Dendritic cell treated with granulocyte-macrophage colony-stimulating factor and Interleukin-4, amounts not matched to agents 40 ng/mL and 50 ng/mL, for 4 days (primary cell): ENCODE data around the gene TMEM88.

Experiments
- H3K27ac Mint-ChIP-seq: one replicate; pipeline ENCODE4 v1.8.0; 2022; ENCODE audit warnings: mild to moderate bottlenecking, mixed read lengths
- H3K27me3 Mint-ChIP-seq: one replicate; pipeline ENCODE4 v1.8.0; 2022; ENCODE audit warnings: mild to moderate bottlenecking, mixed read lengths
- H3K36me3 Mint-ChIP-seq: one replicate; pipeline ENCODE4 v1.8.0; 2022; ENCODE audit warnings: low read depth, mixed read lengths
- H3K4me1 Mint-ChIP-seq: one replicate; pipeline ENCODE4 v1.8.0; 2022; ENCODE audit warnings: low read depth, mixed read lengths
- H3K4me3 Mint-ChIP-seq: one replicate; pipeline ENCODE4 v1.8.0; 2022; ENCODE audit warnings: mild to moderate bottlenecking, moderate library complexity, mixed read lengths
- H3K9me3 Mint-ChIP-seq: one replicate; pipeline ENCODE4 v1.8.0; 2022; ENCODE audit warnings: mixed read lengths
- intact Hi-C: fragments of 100-400 bp; cut with micrococcal nuclease; formaldehyde crosslinking; loops from one replicate; pipeline ENCODE4 v1.15.0; 2022

TMEM88 gene

DNA sequence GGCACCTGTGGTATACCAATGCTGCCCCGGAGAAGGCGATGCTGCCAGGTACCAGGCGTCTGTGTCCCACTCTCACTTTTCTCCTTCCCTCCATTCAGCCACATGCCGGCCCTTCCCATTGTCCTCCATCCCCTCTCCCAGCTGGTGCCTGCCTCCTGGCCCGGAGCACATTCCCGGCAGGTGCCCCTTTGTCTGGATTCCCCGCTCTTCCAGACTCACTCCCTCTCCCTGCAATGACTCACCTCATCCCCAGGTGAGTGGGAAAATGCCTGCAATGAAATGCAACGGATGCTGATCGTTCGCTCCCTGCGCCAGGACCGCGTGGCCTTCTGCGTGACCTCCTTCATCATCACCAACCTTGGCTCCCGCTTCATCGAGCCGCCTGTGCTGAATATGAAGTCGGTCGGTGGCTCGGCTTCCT is 31.3 kb upstream of the TMEM88 start:
- Mint-ChIP-seq H3K9me3 (no peaks in the 10 kb centered on the region), H3K4me3 (no peak overlapping the region), H3K4me1 (peaks cover 10% of the 10 kb centered on the region), H3K27me3 (peaks cover 29% of the 10 kb centered on the region), H3K36me3 (no peaks in the 10 kb centered on the region), H3K27ac (no peak overlapping the region)
- intact Hi-C loops, result loop anchor here (2.0 kb wide), 2 partner anchors 73 to 165 kb away; no protein-coding TSS in a partner anchor

DNA sequence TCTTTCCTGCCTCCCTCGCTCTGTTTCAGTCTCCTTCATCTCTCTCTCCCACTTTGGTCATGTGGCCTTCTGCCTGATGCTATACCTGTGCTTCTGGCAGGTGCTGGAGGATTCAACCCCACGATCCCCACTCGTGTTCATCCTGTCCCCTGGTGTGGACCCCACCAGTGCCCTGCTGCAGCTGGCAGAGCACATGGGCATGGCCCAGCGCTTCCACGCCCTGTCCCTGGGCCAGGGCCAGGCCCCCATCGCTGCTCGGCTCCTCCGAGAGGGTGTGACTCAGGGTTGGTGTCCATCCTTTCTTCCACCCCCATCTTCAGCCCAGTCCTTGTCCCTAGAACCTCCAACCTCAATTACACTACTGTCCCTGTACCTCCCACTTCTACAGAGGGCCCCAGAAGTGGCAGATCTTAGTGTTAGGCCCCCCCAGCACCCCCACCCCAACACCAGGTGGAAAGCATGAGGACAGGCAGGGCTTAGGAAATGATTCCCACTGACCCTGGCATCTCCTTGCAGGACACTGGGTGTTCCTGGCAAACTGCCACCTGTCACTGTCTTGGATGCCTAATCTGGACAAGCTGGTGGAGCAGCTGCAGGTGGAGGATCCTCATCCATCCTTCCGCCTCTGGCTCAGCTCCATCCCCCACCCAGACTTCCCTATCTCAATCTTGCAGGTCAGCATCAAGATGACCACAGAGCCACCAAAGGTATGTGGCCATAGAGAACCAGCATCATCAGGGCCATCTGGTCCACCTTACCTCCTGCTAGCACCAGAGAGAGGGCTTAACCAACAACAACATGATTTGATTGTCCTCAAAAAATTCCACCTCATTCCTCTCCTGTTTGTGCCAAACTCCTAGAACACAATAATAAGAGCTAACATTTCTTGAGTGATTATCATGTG is 30.6 kb upstream of the TMEM88 start:
- Mint-ChIP-seq H3K36me3 (no peaks in the 10 kb centered on the region), H3K4me1 (peaks cover 10% of the 10 kb centered on the region), H3K27me3 (peaks cover 28% of the 10 kb centered on the region), H3K4me3 (no peak overlapping the region), H3K9me3 (no peaks in the 10 kb centered on the region), H3K27ac (no peak overlapping the region)
- intact Hi-C loops, result no loop called here

DNA sequence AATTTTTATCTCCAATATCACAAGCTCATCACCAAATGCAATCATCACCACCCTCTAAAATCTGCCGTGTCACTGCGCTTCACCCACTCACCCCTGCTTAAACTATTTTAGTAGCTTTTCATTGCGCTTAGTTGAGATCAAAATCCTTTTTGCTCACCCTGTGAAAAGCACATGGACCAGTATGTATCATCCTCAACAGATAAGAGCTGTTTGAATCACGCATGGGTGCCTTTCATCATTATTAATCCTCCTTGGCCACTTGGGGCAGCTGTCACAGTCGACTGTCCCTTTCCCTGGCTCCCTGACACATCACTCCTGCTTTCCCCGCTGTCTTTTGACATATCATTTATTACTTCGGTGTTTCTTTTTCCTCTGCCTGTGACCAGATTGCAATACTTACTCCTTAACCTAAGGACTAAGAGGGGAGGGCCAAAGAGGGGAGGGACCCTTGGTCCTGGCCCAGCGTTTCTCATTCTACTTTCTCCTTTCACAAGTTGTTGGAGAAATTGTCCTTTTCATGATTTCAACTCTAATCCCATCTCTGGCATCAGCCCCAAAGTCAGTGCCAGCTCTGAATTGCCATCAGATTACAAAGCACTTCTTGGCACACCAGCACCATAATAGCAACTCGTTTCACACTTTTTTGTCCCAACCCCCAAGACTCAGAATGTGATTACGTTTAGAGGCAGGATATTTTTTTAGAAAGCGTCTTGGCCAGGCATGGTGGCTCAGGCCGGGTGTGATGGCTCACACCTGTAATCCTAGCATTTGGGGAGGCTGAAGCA is 29.5 kb upstream of the TMEM88 start:
- no peaks in the 10 kb centered on the region for H3K9me3 Mint-ChIP-seq
- H3K27ac Mint-ChIP-seq, result no peak overlapping the region
- H3K4me3 Mint-ChIP-seq, result no peak overlapping the region
- intact Hi-C loops, result no loop called here
- peaks cover 10% of the 10 kb centered on the region for H3K4me1 Mint-ChIP-seq
- H3K27me3 Mint-ChIP-seq, result peaks cover 27% of the 10 kb centered on the region
- no peaks in the 10 kb centered on the region for H3K36me3 Mint-ChIP-seq

DNA sequence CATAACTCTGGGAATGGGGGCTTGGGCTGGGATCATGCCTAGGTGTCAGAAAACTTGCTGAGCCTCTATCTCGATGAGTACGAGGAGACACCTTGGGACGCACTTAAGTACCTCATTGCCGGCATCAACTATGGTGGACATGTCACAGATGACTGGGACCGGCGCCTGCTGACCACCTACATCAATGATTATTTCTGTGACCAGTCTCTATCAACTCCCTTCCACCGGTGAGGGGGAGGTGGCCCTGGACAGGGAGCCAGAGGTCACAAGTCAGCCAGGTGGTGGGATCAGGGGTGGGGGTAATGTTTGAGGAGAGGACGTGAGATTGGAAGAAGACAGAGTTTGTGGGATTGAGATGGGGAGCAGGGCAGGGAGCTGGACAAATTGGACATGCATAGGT is 24.2 kb upstream of the TMEM88 start:
- Mint-ChIP-seq H3K4me1 (peaks cover 23% of the 10 kb centered on the region), H3K36me3 (peaks cover 18% of the 10 kb centered on the region), H3K27ac (no peak overlapping the region), H3K9me3 (no peaks in the 10 kb centered on the region), H3K27me3 (peaks cover 36% of the 10 kb centered on the region), H3K4me3 (no peak overlapping the region)
- intact Hi-C loops, result no loop called here

DNA sequence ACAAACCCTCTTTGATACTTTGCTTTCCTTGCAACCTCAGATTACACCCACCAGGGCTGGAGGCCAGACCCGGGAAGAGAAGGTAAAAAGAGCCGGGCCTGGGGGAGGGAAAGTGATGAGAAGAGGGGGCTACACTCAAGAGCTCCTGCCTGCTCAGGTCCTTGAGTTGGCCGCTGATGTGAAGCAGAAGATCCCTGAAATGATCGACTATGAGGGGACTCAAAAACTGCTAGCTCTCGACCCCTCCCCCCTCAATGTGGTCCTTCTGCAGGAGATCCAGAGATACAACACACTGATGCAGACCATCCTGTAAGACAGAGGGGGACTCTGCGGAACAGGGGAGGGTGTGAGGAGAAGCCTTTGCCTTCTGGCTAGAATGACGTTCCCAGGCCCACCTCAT is 23.6 kb upstream of the TMEM88 start:
- H3K4me1 Mint-ChIP-seq, result peaks cover 26% of the 10 kb centered on the region
- H3K4me3 Mint-ChIP-seq, result no peak overlapping the region
- peaks cover 36% of the 10 kb centered on the region for H3K27me3 Mint-ChIP-seq
- intact Hi-C loops, result no loop called here
- H3K9me3 Mint-ChIP-seq, result no peaks in the 10 kb centered on the region
- peaks cover 22% of the 10 kb centered on the region for H3K36me3 Mint-ChIP-seq
- no peak overlapping the region for H3K27ac Mint-ChIP-seq

DNA sequence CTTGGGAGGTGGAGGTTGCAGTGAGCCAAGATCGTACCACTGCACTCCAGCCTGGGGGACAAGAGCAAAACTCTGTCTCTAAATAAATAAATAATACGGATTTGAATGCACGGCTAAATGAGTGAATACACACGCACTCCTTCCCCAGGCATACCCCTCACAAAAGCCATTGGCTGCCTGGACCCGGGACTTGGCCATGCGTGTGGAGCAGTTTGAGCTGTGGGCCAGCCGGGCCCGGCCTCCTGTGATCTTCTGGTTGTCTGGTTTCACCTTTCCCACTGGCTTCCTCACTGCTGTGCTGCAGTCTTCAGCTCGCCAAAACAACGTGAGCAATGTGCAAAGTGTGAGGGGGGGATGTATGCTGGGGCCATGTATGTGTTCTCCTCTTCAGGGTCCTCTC is 22.4 kb upstream of the TMEM88 start:
- Mint-ChIP-seq H3K27ac (no peak overlapping the region), H3K4me1 (peaks cover 38% of the 10 kb centered on the region), H3K36me3 (peaks cover 24% of the 10 kb centered on the region), H3K9me3 (no peaks in the 10 kb centered on the region), H3K4me3 (no peak overlapping the region), H3K27me3 (peaks cover 27% of the 10 kb centered on the region)
- intact Hi-C loops, result no loop called here

DNA sequence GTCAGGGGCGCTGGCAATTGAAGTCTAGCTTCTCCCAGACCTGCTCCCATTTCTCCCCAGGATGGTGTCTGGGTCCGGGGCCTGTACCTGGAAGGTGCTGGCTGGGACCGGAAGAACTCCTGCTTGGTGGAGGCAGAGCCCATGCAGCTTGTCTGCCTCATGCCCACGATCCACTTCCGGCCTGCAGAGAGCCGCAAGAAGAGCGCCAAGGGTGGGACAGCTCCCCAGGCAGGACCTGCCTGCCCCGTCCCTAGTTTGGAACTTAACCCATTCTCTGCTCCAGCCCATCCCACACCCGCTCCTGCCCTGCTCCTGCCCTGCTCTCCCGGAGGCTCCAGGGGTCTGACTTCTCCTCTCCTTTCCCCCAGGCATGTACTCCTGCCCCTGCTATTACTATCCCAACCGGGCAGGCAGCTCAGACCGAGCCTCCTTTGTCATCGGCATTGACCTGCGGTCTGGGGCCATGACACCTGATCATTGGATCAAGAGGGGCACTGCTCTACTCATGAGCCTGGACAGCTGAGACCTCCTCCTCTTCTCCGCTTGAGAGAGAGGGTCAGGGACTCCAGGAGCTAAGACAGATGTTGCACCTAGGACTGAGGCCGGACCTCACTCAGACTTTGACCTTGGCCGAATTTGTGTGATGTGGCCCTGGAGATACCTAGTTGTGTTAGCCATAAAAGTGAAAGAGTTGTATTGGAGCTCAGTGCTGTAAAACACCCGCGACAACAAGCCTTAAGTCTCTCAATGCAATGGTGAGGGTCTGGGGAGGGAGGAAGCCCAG is 21.7 kb upstream of the TMEM88 start:
- Mint-ChIP-seq H3K4me1 (peaks cover 43% of the 10 kb centered on the region), H3K36me3 (peaks cover 24% of the 10 kb centered on the region), H3K27me3 (peaks cover 23% of the 10 kb centered on the region), H3K4me3 (peak overlapping the region; percentile 87), H3K9me3 (no peaks in the 10 kb centered on the region), H3K27ac (peak overlapping the region; percentile 98)
- intact Hi-C loops, result no loop called here

DNA sequence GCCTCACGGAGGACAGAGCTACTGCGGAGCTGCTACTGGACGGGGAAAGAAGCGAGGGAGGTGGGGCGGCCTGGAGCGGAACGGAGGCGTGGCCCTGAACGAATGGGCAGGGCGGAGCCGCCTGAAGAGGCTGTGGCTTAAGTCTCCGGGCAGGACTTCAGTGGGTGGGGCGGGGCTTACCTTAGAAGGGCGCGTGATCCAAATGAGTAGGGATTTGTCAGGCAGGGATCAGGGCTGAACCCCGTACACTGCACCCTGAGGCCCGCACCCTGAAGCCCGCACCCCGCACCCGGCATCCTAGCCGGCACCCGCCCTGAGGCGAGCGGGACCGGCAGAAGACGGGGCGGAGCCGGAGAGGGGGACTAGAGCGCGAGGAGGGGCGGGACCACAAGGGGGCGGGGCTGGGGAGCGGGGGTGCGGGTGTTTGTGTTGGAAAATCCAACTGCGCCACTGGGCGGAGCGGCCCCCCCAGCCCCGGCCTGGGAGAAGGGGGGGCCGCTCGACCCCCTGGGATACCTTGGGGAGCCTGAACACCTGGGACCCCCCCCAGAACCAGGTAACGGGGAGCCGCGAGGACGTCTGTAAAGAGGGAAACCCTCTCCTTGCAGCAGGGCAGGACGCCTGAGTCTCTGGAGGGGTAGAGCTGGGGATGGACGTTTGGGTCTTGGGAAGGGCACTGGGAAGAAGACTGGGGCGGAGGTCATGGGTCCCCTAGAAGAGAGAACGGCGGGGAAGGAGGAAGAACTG is 20.9 kb upstream of the TMEM88 start, which contains the start of gene KDM6B:
Gene KDM6B (plus strand): TSS at position 423 of the 747 bp plus-strand sequence. CDS start 11,338 bp downstream, outside the sequence.
- Mint-ChIP-seq H3K9me3 (no peaks in the 10 kb centered on the region), H3K27ac (peak within 1 kb of the TSS; percentile 98), H3K4me1 (peaks cover 51% of the 10 kb centered on the region), H3K36me3 (peaks cover 24% of the 10 kb centered on the region), H3K27me3 (peaks cover 23% of the 10 kb centered on the region), H3K4me3 (peak within 1 kb of the TSS; percentile 87)
- intact Hi-C loops, result loop anchor here (2.0 kb wide), 1 partner anchor 17 kb away; no protein-coding TSS in a partner anchor

DNA sequence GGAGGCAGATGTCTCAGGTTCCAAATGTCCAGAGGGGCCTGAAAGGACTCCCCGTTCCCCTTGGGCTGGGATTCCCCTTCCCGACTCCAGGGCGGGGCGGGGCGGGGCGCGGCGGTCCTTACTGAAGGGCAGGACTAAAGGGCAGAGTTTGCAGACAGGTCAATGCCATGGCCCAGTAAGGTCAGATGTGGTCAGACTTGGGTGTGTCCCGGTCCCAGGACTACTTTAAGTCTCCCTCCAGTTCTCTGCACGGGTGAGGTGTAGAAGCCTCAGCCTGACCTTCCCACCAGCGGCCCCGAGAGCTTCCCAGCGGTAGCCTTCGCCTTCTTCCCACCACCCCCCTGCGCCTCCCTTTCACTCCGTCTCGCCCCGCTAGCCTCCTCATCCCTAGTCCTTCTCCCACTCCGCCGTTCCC is 20.3 kb upstream of the TMEM88 start:
- Mint-ChIP-seq H3K27ac (peak overlapping the region; percentile 98), H3K4me1 (peaks cover 56% of the 10 kb centered on the region), H3K4me3 (peak overlapping the region; percentile 87), H3K27me3 (peaks cover 23% of the 10 kb centered on the region), H3K36me3 (peaks cover 24% of the 10 kb centered on the region), H3K9me3 (no peaks in the 10 kb centered on the region)
- intact Hi-C loops, result loop anchor here (2.0 kb wide), 1 partner anchor 16 kb away; no protein-coding TSS in a partner anchor

DNA sequence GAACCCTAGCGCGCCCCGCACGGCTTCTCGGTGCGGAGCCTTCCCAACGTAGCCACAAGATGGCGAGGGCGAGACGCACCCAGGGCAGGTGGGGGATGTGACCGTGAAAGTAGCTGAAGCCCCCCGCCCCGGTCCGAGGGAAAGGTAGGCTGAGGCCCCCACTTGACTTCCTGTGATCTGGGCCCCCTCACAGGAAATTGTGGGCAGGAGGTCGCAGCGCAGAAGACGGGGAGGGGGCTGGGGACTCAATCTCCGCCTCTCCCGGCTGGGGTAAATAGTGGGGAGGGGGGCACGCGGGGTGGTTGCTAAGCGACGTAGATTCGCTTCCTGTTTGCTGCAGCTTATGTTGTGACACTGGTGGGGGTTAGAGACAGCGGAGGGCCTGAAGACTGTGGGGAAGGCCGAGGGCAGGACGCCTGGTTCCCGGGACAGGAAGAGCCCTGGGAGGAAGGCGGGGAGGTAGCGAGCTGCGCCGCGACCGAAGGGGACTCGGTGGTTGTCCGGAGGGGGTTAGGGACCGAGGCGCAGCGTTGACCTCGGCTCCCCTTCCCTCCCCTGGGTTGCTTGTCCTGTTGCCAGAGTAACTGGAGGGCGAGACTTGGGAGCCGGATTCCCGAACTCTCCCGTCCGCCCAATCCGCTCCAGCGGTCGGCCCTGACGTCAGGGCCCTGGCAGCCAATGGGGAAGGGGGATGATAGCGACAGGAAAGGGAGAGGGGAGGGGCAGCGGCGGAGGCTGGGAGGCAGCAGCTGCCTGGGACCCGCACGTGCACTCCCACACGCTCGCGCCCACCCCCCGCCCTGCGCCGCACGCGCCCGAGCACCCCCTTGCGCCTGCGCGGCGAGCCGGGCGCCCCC is 19.7 kb upstream of the TMEM88 start:
- H3K36me3 Mint-ChIP-seq, result peaks cover 28% of the 10 kb centered on the region
- H3K9me3 Mint-ChIP-seq, result no peaks in the 10 kb centered on the region
- peaks cover 23% of the 10 kb centered on the region for H3K27me3 Mint-ChIP-seq
- H3K4me1 Mint-ChIP-seq, result peaks cover 62% of the 10 kb centered on the region
- intact Hi-C loops, result loop anchor here (1.0 to 2.0 kb wide), 2 partner anchors 8 to 16 kb away; no protein-coding TSS in a partner anchor
- peak overlapping the region; percentile 87 for H3K4me3 Mint-ChIP-seq
- peak overlapping the region; percentile 98 for H3K27ac Mint-ChIP-seq

DNA sequence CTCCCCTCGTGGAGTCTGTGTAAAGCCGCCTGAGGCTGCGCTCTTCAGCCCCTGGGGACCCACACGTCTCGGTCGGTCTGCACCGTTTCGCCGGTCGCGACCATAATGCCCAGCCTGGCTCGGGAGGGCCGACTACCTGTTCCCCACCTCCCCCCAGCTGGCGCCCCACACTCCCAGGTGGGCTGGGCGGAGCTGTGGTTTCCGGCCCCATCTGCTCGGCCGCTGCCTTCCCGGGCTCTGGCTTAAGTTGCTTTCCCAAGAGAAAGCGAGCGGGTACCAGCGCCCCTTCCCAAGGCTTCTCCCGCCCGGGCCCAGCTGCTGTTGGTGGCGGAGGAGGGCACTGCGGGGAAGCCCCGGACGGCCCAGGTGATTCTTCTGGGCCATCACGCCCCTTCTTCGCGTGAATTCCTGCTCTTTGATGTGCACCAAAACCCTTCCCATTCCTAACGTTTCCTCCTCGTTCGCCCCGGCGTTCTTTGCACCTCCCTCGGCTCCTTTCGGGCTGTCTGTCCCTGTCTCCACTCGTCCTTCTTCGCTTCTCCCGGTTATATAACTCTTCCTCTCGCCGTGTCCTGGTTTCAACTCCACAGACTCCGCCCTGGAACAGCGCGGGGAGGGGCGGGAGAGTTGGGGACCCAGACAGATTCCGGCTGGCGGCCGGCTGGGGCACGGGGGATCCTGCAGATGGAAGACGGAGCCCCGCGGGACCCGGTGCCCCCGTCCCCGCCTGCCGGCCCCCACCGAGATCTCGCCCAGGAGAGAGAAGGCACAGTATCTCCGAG is 18.9 kb upstream of the TMEM88 start:
- peak overlapping the region; percentile 98 for H3K27ac Mint-ChIP-seq
- H3K4me3 Mint-ChIP-seq, result peak overlapping the region; percentile 87
- H3K27me3 Mint-ChIP-seq, result peaks cover 17% of the 10 kb centered on the region
- peaks cover 35% of the 10 kb centered on the region for H3K36me3 Mint-ChIP-seq
- peaks cover 70% of the 10 kb centered on the region for H3K4me1 Mint-ChIP-seq
- intact Hi-C loops, result loop anchor here (1.0 to 2.0 kb wide), 2 partner anchors 7 to 15 kb away; no protein-coding TSS in a partner anchor
- H3K9me3 Mint-ChIP-seq, result no peaks in the 10 kb centered on the region
